Fibroblast of the aortic adventitia (primary cell): ENCODE measurements around the gene ZSCAN30. TPM values are rescaled to one million over a fixed set of nuclear protein-coding genes. Genes with fewer than 3 reads are reported as not detected.

Source experiments
- DNase-seq: peaks from one replicate; pipeline ENCODE4 v3.0.0-alpha.2; 2010; ENCODE audit warnings: low read depth
- H3K4me3 ChIP-seq: 2 replicates; pipeline ENCODE4 v1.5.1; 2011; ENCODE audit warnings: low read depth, mild to moderate bottlenecking, control low read depth, low read length, moderate library complexity
- CTCF ChIP-seq: IDR thresholded peaks from 2 replicates; pipeline ENCODE4 v1.5.1; 2011; ENCODE audit warnings: mild to moderate bottlenecking, low read length, control low read depth, inconsistent platforms; ENCODE audit not compliant: insufficient read depth
- total RNA-seq: library from RNA; depleted of rRNA; stranded (reverse); fragments of >200 nt; gene quantifications from 2 replicates; pipeline ENCODE4 v1.2.3, GENCODE V29; 2012; ENCODE audit warnings: low replicate concordance

The ZSCAN30 gene
- total RNA-seq, 1 donor, result 22.6 TPM

- H3K4me3 ChIP-seq, result no peak overlapping the region
- TF ChIP-seq CTCF, result no peak
- peak; percentile 79 for DNase-seq
Measured at GRCh38 chr18:35203067-35203466, 87.0 kb downstream of the ZSCAN30 start.

DNA sequence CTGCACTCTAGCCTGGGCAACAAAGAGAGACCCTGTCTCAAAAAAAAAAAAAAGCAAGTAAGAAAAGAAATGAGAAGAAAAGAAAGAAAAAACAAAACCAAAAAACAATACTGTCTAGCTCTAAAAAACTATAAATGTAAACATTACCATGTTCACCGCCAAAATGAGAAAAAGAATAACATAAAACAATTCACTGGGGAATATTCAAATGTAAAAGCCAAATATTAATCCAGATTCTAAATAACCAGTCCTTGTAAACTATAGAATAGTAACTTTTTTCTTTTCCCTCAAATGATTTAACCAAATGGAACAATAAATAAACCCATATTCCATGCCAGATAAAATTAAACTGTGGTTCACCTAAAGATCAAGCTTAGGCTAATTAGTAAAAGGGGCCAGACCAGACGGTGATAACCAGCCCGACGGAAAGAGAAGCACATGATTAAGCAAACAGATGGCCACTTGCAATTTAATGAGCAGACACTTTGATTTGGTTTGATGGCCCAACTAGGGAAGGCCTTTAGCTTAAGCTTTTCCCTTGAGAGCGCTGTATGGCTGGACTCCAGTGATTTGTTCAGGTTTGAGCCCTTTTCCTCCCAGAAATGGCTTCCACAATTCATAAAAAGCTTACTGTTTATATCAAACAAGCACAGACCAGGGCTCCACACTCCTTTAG lies 88.6 kb downstream of the ZSCAN30 start:
- no peak for DNase-seq
- no peak for TF ChIP-seq CTCF

More for the DNA sequence above, 88.6 kb downstream of the ZSCAN30 start:
- no peak overlapping the region for H3K4me3 ChIP-seq

Other genes with a start within 250 kb of the ZSCAN30 start
- gene MAPRE2, start 248.8 kb downstream of the ZSCAN30 start, total RNA-seq, result 44.7 and 87.4 TPM in 2 replicates
- gene ZNF397, start 49.2 kb downstream of the ZSCAN30 start, total RNA-seq, result 20.5 and 26.2 TPM in 2 replicates
- gene ZNF24, start 54.2 kb upstream of the ZSCAN30 start, total RNA-seq, result 16.5 and 29.4 TPM in 2 replicates
- 2.0 and 2.4 TPM in 2 replicates for gene ZNF396, start 87.1 kb upstream of the ZSCAN30 start, total RNA-seq
- gene INO80C, start 207.7 kb upstream of the ZSCAN30 start, total RNA-seq, result 2.9 and 4.8 TPM in 2 replicates